HCT116 (cell line): ENCODE data around the gene LMLN. TPM values are rescaled to one million over a fixed set of nuclear protein-coding genes. Genes with fewer than 3 reads are reported as not detected.

ENCODE experiments used
- ATAC-seq: fragments of 200-7000 bp; cut with Tn5 transposase; 2 replicates; pipeline ENCODE4 v1.9.1; 2020; ENCODE audit warnings: mild to moderate bottlenecking, moderate library complexity
- BruUV-seq: library from RNA; stranded (reverse); fragments of 400-500 nt; replicated peaks from 2 replicates; lab custom pipeline; 2021; lab: Mats Ljungman, UMichigan
- CTCF ChIA-PET: fragments of 300-600 bp; sonication (Branson Sonifier 250); formaldehyde crosslinking; loops from one replicate; lab custom pipeline; 2021; ENCODE audit warnings: antibody characterized with exemption; lab: Charles Lee
- POLR2A ChIA-PET: fragments of 300-600, 350-600 bp; sonication (Branson Sonifier 250); formaldehyde crosslinking; loops from one replicate; lab custom pipeline; 2021; ENCODE audit warnings: antibody characterized with exemption; lab: Charles Lee
- RAD21 ChIA-PET, 2 experiments: fragments of 300-600 bp; sonication (Branson Sonifier 250); formaldehyde crosslinking; loops; one replicate each; lab custom pipeline; 2023; ENCODE audit warnings: low total read pairs in 2 of 2; ENCODE audit not compliant: uncharacterized antibody in 2 of 2, unreplicated experiment in 2 of 2, low non-redundant PET in 1 of 2; lab: Charles Lee
- DNase-seq: peaks from one replicate; pipeline ENCODE4 v3.0.0-alpha.2; 2010; ENCODE audit warnings: low read depth, low spot score
- H2AFZ ChIP-seq: fragments of 200-600 bp; shearing (Covaris generic), sonication (generic); 2 replicates; pipeline ENCODE4 v1.6.1; 2017; ENCODE audit warnings: low read depth, mixed run types, mixed read lengths, antibody characterized with exemption, low read length; ENCODE audit not compliant: poor library complexity, severe bottlenecking
- H3K27ac ChIP-seq: 2 replicates; pipeline ENCODE4 v1.5.1; 2012; ENCODE audit warnings: low read depth, low read length
- H3K27me3 ChIP-seq: fragments of 200-600 bp; sonication (generic); 2 replicates; pipeline ENCODE4 v1.6.1; 2016; ENCODE audit warnings: mixed run types, low read length, mixed read lengths; ENCODE audit not compliant: insufficient read depth
- H3K36me3 ChIP-seq, 2 experiments: fragments of 200-500 bp in 1 of 2; fragments of 200-600 bp in 1 of 2; sonication (Bioruptor generic) in 1 of 2; sonication (generic) in 1 of 2; 2 replicates each; pipeline versions ENCODE4 v1.5.1 to v1.6.1; 2014 to 2016; ENCODE audit warnings: low read length in 2 of 2, inconsistent platforms in 1 of 2, mixed read lengths in 1 of 2, mixed run types in 1 of 2; ENCODE audit not compliant: insufficient read depth in 2 of 2, control insufficient read depth in 1 of 2
- H3K4me1 ChIP-seq, 2 experiments: fragments of 200-600 bp in 1 of 2; sonication (generic) in 1 of 2; 2 replicates each; pipeline versions ENCODE4 v1.5.1 to v1.6.1; 2012 to 2017; ENCODE audit warnings: low read length in 2 of 2, inconsistent platforms in 1 of 2, mild to moderate bottlenecking in 1 of 2, mixed read lengths in 1 of 2, mixed run types in 1 of 2, moderate library complexity in 1 of 2; ENCODE audit not compliant: insufficient read depth in 2 of 2, control insufficient read depth in 1 of 2
- H3K4me2 ChIP-seq: fragments of 200-600 bp; sonication (generic); 2 replicates; pipeline ENCODE4 v1.6.1; 2017; ENCODE audit warnings: mixed run types, low read length, mixed read lengths
- H3K4me3 ChIP-seq, 2 experiments: fragments of 200-600 bp in 1 of 2; sonication (generic) in 1 of 2; replicated peaks in 1 of 2; 2 replicates each; pipeline ENCODE4 v1.5.1; 2011 to 2016; ENCODE audit warnings: low read length in 2 of 2, control low read depth in 1 of 2, low read depth in 1 of 2, mild to moderate bottlenecking in 1 of 2, mixed read lengths in 1 of 2, mixed run types in 1 of 2
- H3K79me2 ChIP-seq: fragments of 200-600 bp; sonication (generic); 2 replicates; pipeline ENCODE4 v1.6.1; 2017; ENCODE audit warnings: mild to moderate bottlenecking, mixed run types, low read length, moderate library complexity, mixed read lengths; ENCODE audit not compliant: insufficient read depth
- H3K9ac ChIP-seq: fragments of 200-600 bp; sonication (generic); 2 replicates; pipeline ENCODE4 v1.6.1; 2016; ENCODE audit warnings: low read length, mixed read lengths
- H3K9me2 ChIP-seq: fragments of 200-600 bp; sonication (generic), shearing (Covaris generic); 2 replicates; pipeline ENCODE4 v1.6.1; 2017; ENCODE audit warnings: mixed run types, mild to moderate bottlenecking, moderate library complexity; ENCODE audit not compliant: insufficient read depth
- H3K9me3 ChIP-seq, 2 experiments: fragments of 200-500 bp in 1 of 2; fragments of 200-600 bp in 1 of 2; sonication (Bioruptor generic) in 1 of 2; sonication (generic) in 1 of 2; 2 replicates each; pipeline ENCODE4 v1.6.1; 2014 to 2017; ENCODE audit warnings: low read length in 2 of 2, mixed read lengths in 2 of 2, inconsistent platforms in 1 of 2, low read depth in 1 of 2, mild to moderate bottlenecking in 1 of 2, mixed run types in 1 of 2, moderate library complexity in 1 of 2; ENCODE audit not compliant: control insufficient read depth in 1 of 2, insufficient read depth in 1 of 2
- H4K20me1 ChIP-seq: fragments of 200-600 bp; sonication (generic), shearing (Covaris generic); 2 replicates; pipeline ENCODE4 v1.6.1; 2017; ENCODE audit warnings: mixed run types, mild to moderate bottlenecking, moderate library complexity; ENCODE audit not compliant: insufficient read depth
- EGR1 ChIP-seq: IDR thresholded peaks from 2 replicates; pipeline ENCODE4 v1.6.1; 2012; ENCODE audit warnings: low read depth
- ELF1 ChIP-seq: IDR thresholded peaks from 2 replicates; pipeline ENCODE4 v1.6.1; 2012; ENCODE audit warnings: low read depth, borderline replicate concordance
- EZH2 ChIP-seq: fragments of 200-600 bp; sonication (generic); IDR thresholded peaks from 2 replicates; pipeline ENCODE4 v1.6.1; 2017; ENCODE audit warnings: antibody characterized with exemption, mixed run types
- FOSL1 ChIP-seq: IDR thresholded peaks from 2 replicates; pipeline ENCODE4 v1.6.1; 2012; ENCODE audit warnings: low read depth
- JUND ChIP-seq: IDR thresholded peaks from 2 replicates; pipeline ENCODE4 v1.6.1; 2012
- POLR2AphosphoS5 ChIP-seq: IDR thresholded peaks from 2 replicates; pipeline ENCODE4 v1.6.1; 2011; ENCODE audit warnings: mild to moderate bottlenecking, low read depth, low read length, moderate library complexity
- ZFX ChIP-seq: fragments of 450-650 bp; IDR thresholded peaks from 2 replicates; pipeline ENCODE4 v1.6.1; 2017
- intact Hi-C: fragments of 100-400 bp; cut with micrococcal nuclease; formaldehyde crosslinking; loops from 2 replicates; pipeline ENCODE4 v1.10.0; 2022
- total RNA-seq: library from RNA; stranded (reverse); gene quantifications from one replicate; pipeline ENCODE4 v1.2.1, GENCODE V29; 2021; ENCODE audit not compliant: unreplicated experiment
- TF ChIP-seq, protein P1 (sequence below): IDR thresholded peaks from 2 replicates; pipeline ENCODE4 v1.6.1; 2011; ENCODE audit warnings: mild to moderate bottlenecking, low read length, moderate library complexity; ENCODE audit not compliant: insufficient replicate concordance; ENCODE audit errors: extremely low read depth

Gene LMLN
- total RNA-seq, 1 experiment from 2014 or later: 7.2 TPM

DNA sequence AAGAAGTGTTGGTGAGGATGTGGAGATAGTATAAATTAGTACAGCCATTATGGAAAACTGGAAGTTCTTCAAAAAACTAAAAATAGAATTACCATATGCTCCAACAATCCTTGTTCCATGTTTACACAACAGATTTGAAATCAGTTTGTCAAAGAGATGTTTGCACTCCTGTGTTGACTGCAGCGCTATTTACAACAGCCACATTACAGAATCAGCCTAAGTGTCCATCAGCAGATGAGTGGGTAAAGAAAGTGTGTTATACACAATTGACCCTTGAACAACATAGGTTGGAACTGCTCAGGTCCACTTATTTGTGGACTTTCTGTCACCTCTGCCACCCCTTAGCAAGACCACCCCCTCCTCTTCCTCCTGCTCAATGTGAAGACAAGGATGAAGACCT, 34.7 kb downstream of the LMLN start:
- no peak overlapping the region for H3K27ac ChIP-seq
- no peak overlapping the region for H3K4me3 ChIP-seq
- no peak overlapping the region for H3K4me2 ChIP-seq
- H3K9ac ChIP-seq: no peak overlapping the region
- ChIA-PET CTCF (no interaction called here), RAD21 (no interaction called here), POLR2A (no interaction called here)
- BruUV-seq: no TSS peak
- no peaks in the 10 kb centered on the region for H4K20me1 ChIP-seq
- H3K9me2 ChIP-seq: no peaks in the 10 kb centered on the region
- intact Hi-C loops: no loop called here
- ATAC-seq: no peak
- no peaks in the 10 kb centered on the region for H3K79me2 ChIP-seq
- TF ChIP-seq POLR2AphosphoS5: no peak
- TF ChIP-seq EGR1: no peak
- no peak for TF ChIP-seq ZFX
- TF ChIP-seq EZH2: no peak
- TF ChIP-seq, protein P1, sequence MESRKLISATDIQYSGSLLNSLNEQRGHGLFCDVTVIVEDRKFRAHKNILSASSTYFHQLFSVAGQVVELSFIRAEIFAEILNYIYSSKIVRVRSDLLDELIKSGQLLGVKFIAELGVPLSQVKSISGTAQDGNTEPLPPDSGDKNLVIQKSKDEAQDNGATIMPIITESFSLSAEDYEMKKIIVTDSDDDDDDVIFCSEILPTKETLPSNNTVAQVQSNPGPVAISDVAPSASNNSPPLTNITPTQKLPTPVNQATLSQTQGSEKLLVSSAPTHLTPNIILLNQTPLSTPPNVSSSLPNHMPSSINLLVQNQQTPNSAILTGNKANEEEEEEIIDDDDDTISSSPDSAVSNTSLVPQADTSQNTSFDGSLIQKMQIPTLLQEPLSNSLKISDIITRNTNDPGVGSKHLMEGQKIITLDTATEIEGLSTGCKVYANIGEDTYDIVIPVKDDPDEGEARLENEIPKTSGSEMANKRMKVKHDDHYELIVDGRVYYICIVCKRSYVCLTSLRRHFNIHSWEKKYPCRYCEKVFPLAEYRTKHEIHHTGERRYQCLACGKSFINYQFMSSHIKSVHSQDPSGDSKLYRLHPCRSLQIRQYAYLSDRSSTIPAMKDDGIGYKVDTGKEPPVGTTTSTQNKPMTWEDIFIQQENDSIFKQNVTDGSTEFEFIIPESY: no peak
- no peak for TF ChIP-seq ELF1
- no peak for TF ChIP-seq FOSL1
- no peak overlapping the region for H2AFZ ChIP-seq
- no peaks in the 10 kb centered on the region for H3K27me3 ChIP-seq
- no peaks in the 10 kb centered on the region for H3K4me1 ChIP-seq
- no peaks in the 10 kb centered on the region for H3K9me3 ChIP-seq
- H3K36me3 ChIP-seq: no peaks in the 10 kb centered on the region; a peak in 1 of 4 replicates
- DNase-seq: no peak

DNA sequence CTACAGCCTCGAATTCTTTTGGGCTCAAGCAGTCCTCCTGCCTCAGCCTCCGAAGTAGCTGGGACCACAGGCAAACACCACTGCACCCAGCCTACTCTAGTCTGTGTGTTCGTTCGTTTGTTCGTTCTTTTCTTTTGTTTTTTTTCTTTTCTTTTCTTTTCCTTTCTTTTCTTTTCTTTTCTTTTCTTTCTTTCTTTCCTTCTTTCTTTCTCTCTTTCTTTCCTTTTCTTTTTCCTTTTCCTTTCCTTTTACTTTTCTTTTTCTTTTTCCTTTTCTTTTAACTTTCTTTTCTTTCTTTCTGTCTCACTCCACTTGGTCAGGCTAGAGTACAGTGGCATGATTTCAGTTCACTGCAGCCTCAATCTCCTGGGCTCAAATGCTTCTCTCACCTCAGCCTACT, 36.8 kb downstream of the LMLN start:
- H3K27ac ChIP-seq: no peak overlapping the region

More for the DNA sequence above, 36.8 kb downstream of the LMLN start:
- no peak for ATAC-seq
- H3K36me3 ChIP-seq: no peaks in the 10 kb centered on the region; a peak in 1 of 4 replicates
- no peaks in the 10 kb centered on the region for H3K79me2 ChIP-seq
- CTCF ChIA-PET: no interaction called here
- no peak overlapping the region for H3K4me2 ChIP-seq
- POLR2A ChIA-PET: interaction anchor here (0.6 kb wide), 1 partner anchor 101 kb away, joined by 3 read pairs; no protein-coding TSS in a partner anchor
- H3K9me3 ChIP-seq: no peaks in the 10 kb centered on the region
- no peaks in the 10 kb centered on the region for H3K9me2 ChIP-seq
- H3K27me3 ChIP-seq: no peaks in the 10 kb centered on the region
- H4K20me1 ChIP-seq: no peaks in the 10 kb centered on the region
- H3K9ac ChIP-seq: no peak overlapping the region
- DNase-seq: no peak
- TF ChIP-seq JUND: no peak
- no peaks in the 10 kb centered on the region for H3K4me1 ChIP-seq
- RAD21 ChIA-PET: no interaction called here
- no peak overlapping the region for H2AFZ ChIP-seq
- no peak overlapping the region for H3K4me3 ChIP-seq
- intact Hi-C loops: no loop called here
- no TSS peak for BruUV-seq
